PC-9 (cell line): ENCODE measurements around the gene SMR3A. TPM values are rescaled to one million over a fixed set of nuclear protein-coding genes. Genes with fewer than 3 reads are reported as not detected.

Experiments used
- Bru-seq: library from RNA; stranded (reverse); fragments of 400-500 nt; gene quantifications from one replicate; lab custom pipeline; 2021; lab: Mats Ljungman, UMichigan
- BruChase-seq, 2 experiments: library from RNA; stranded (reverse); fragments of 400-500 nt; gene quantifications; one replicate each; lab custom pipeline; 2021; lab: Mats Ljungman, UMichigan
- BruUV-seq: library from RNA; stranded (reverse); fragments of 400-500 nt; replicated peaks from 2 replicates; lab custom pipeline; 2021; lab: Mats Ljungman, UMichigan
- CTCF ChIA-PET: fragments of 300-600 bp; sonication (Branson Sonifier 250); formaldehyde crosslinking; loops from one replicate; lab custom pipeline; 2022; ENCODE audit warnings: antibody characterized with exemption; lab: Charles Lee
- POLR2A ChIA-PET: fragments of 300-600 bp; sonication (Branson Sonifier 250); formaldehyde crosslinking; loops from one replicate; lab custom pipeline; 2022; ENCODE audit warnings: antibody characterized with exemption; ENCODE audit not compliant: unreplicated experiment; lab: Charles Lee
- DNase-seq, 2 experiments: peaks; one replicate each; pipeline versions ENCODE4 v3.0.0 to v3.0.0-alpha.2; 2015 to 2022; ENCODE audit warnings: mixed read lengths in 1 of 2
- H2AFZ ChIP-seq: fragments of 200-600 bp; sonication (generic); 2 replicates; pipeline ENCODE4 v1.8.1; 2017; ENCODE audit warnings: antibody characterized with exemption
- H3F3A ChIP-seq: fragments of 200-600 bp; sonication (generic); 2 replicates; pipeline ENCODE4 v1.8.1; 2017; ENCODE audit warnings: antibody characterized with exemption, mild to moderate bottlenecking, low read depth; ENCODE audit not compliant: insufficient read depth
- H3K27ac ChIP-seq: fragments of 200-600 bp; sonication (generic); 2 replicates; pipeline ENCODE4 v1.6.1; 2016; ENCODE audit warnings: mixed run types
- H3K27me3 ChIP-seq: fragments of 200-600 bp; sonication (generic); 2 replicates; pipeline ENCODE4 v1.6.1; 2016; ENCODE audit warnings: low read depth, mixed run types; ENCODE audit not compliant: insufficient read depth
- H3K36me3 ChIP-seq: fragments of 200-600 bp; sonication (generic); 2 replicates; pipeline ENCODE4 v1.6.1; 2016; ENCODE audit warnings: low read depth, mixed run types
- H3K4me1 ChIP-seq: fragments of 200-600 bp; sonication (generic); replicated peaks from 2 replicates; pipeline ENCODE4 v1.6.1; 2016; ENCODE audit warnings: mixed run types; ENCODE audit not compliant: insufficient read depth
- H3K4me2 ChIP-seq: fragments of 200-600 bp; sonication (generic); 2 replicates; pipeline ENCODE4 v1.6.1; 2017; ENCODE audit warnings: mixed run types
- H3K4me3 ChIP-seq: fragments of 200-600 bp; sonication (generic); 2 replicates; pipeline ENCODE4 v1.6.1; 2016; ENCODE audit warnings: mixed run types
- H3K79me2 ChIP-seq: fragments of 200-600 bp; sonication (generic); 2 replicates; pipeline ENCODE4 v1.6.1; 2017; ENCODE audit warnings: low read depth, mixed run types
- H3K9me2 ChIP-seq: fragments of 200-600 bp; sonication (generic); 2 replicates; pipeline ENCODE4 v1.8.1; 2017; ENCODE audit warnings: mild to moderate bottlenecking; ENCODE audit not compliant: insufficient read depth
- H3K9me3 ChIP-seq: fragments of 200-600 bp; sonication (generic); 2 replicates; pipeline ENCODE4 v1.8.1; 2016; ENCODE audit warnings: low read depth; ENCODE audit not compliant: insufficient read depth
- H4K20me1 ChIP-seq: fragments of 200-600 bp; sonication (generic); 2 replicates; pipeline ENCODE4 v1.8.1; 2017; ENCODE audit not compliant: insufficient read depth
- EZH2 ChIP-seq: fragments of 200-600 bp; sonication (generic); IDR thresholded peaks from 2 replicates; pipeline ENCODE4 v1.8.0; 2017; ENCODE audit warnings: antibody characterized with exemption, low read depth
- intact Hi-C: fragments of 100-400 bp; cut with micrococcal nuclease; formaldehyde crosslinking; loops from one replicate; pipeline ENCODE4 v1.10.0; 2022; ENCODE audit not compliant: unreplicated experiment
- long read RNA-seq: library from polyadenylated mRNA; stranded (forward); transcript quantifications from one replicate; pipeline ENCODE4 v2.0.0, GENCODE V29; 2022
- total RNA-seq: library from RNA; stranded (reverse); gene quantifications from 2 replicates; pipeline ENCODE4 v1.2.3, GENCODE V29; 2021
- TF ChIP-seq, protein P1 (sequence below): fragments of 200-600 bp; sonication (generic); conservative IDR thresholded peaks from 2 replicates; pipeline ENCODE4 v1.6.1; 2017; ENCODE audit warnings: mixed run types, antibody characterized with exemption, mild to moderate bottlenecking, moderate library complexity

The SMR3A gene
- total RNA-seq (not detected in 2 replicates), Bru-seq, nascent RNA (not detected), BruChase-seq, experiment 1, labeled RNA remaining after a 2-hour chase (not detected), BruChase-seq, experiment 2, labeled RNA remaining after a 6-hour chase (not detected)
- long read RNA-seq: 0 reads

DNA sequence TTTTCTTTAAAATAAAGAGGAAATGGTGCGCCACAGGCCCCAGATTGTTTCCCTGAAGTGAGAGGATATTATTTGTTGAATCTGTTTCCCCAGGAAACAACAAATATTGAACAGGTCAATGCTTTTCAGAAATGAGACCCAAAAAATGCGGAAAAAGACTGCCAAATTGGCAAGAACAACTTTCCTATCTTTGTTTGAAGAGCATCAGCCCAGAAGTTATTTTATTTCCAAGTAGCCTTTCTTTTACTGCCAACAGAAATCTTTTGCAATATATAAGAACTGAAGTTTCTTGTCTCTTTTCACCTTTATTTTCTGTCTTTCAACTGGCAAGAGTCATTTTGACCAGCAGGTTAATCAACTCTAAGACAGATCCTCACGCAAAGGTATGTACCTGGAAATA lies at the start of gene SMR3A:
SMR3A (plus strand) TSS at position 301 of the 400 bp plus-strand sequence. CDS start 1,356 bp downstream, outside the sequence.
- no peaks in the 10 kb centered on the region for H3F3A ChIP-seq
- no peak for TF ChIP-seq EZH2
- TF ChIP-seq, protein P1, sequence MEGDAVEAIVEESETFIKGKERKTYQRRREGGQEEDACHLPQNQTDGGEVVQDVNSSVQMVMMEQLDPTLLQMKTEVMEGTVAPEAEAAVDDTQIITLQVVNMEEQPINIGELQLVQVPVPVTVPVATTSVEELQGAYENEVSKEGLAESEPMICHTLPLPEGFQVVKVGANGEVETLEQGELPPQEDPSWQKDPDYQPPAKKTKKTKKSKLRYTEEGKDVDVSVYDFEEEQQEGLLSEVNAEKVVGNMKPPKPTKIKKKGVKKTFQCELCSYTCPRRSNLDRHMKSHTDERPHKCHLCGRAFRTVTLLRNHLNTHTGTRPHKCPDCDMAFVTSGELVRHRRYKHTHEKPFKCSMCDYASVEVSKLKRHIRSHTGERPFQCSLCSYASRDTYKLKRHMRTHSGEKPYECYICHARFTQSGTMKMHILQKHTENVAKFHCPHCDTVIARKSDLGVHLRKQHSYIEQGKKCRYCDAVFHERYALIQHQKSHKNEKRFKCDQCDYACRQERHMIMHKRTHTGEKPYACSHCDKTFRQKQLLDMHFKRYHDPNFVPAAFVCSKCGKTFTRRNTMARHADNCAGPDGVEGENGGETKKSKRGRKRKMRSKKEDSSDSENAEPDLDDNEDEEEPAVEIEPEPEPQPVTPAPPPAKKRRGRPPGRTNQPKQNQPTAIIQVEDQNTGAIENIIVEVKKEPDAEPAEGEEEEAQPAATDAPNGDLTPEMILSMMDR: no peak
- POLR2A ChIA-PET: no interaction called here
- no peaks in the 10 kb centered on the region for H3K36me3 ChIP-seq
- no peaks in the 10 kb centered on the region for H3K4me1 ChIP-seq
- intact Hi-C loops: no loop called here
- H2AFZ ChIP-seq: no peak within 1 kb of the TSS
- no peak within 1 kb of the TSS for H3K4me3 ChIP-seq
- no peak for DNase-seq
- H3K9me3 ChIP-seq: no peaks in the 10 kb centered on the region
- H3K79me2 ChIP-seq: no peaks in the 10 kb centered on the region
- H4K20me1 ChIP-seq: no peaks in the 10 kb centered on the region
- BruUV-seq: no TSS peak
- CTCF ChIA-PET: no interaction called here
- H3K4me2 ChIP-seq: no peak within 1 kb of the TSS
- no peak within 1 kb of the TSS for H3K27ac ChIP-seq
- H3K9me2 ChIP-seq: no peaks in the 10 kb centered on the region
- no peaks in the 10 kb centered on the region for H3K27me3 ChIP-seq

DNA sequence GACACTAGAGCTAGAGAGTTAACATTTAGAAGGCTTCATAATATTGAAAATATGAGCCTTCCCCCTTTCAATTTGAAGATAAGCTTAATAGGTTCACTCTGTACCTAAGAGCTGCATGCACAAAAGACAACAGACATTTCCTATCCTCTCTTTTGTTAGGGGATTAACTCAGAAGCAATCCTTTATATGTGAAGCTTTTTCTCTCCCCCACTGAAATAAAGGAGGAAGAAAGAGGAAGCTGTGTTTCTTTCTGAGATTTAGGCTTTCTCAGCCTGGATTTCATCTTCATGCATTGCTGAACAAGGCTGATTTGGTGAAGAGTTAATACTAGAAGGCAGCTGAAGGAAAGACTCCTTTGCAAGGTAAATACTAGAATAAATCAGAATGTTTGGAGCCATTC lies 46.8 kb upstream of the SMR3A start:
- ChIA-PET POLR2A (interaction anchor here (0.6 kb wide), 1 partner anchor 817 kb away, joined by 5 read pairs; no protein-coding TSS in a partner anchor), CTCF (no interaction called here)
- no peaks in the 10 kb centered on the region for H3K79me2 ChIP-seq
- H3K27ac ChIP-seq: no peak overlapping the region
- no peaks in the 10 kb centered on the region for H4K20me1 ChIP-seq
- BruUV-seq: no TSS peak
- TF ChIP-seq, protein P1: no peak
- TF ChIP-seq EZH2: no peak
- H2AFZ ChIP-seq: no peak overlapping the region
- no peak for DNase-seq
- no peaks in the 10 kb centered on the region for H3K9me2 ChIP-seq
- H3K9me3 ChIP-seq: no peaks in the 10 kb centered on the region
- no peaks in the 10 kb centered on the region for H3K4me1 ChIP-seq
- H3K36me3 ChIP-seq: no peaks in the 10 kb centered on the region
- intact Hi-C loops: no loop called here
- H3K4me2 ChIP-seq: no peak overlapping the region
- H3K4me3 ChIP-seq: no peak overlapping the region
- H3K27me3 ChIP-seq: no peaks in the 10 kb centered on the region
- no peaks in the 10 kb centered on the region for H3F3A ChIP-seq

DNA sequence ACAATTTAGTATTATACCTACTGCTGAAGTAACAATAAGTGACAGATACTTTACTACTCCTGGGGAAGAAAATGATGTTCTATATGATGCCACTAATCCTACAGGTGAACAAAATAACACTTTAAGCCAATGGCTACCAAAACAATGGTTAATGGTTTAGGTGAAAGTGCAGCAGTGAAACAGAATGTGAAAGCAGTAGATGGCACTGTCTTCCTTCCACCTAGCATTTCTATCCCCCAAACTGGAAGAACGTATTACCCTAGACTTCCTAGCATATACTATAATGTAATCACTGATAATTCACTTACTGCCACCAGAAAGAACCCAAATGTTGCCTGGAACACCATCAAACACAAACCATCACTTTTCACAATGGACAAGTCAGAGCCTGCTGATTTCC lies 44.6 kb upstream of the SMR3A start:
- Histone ChIP-seq H3K9me3 (no peaks in the 10 kb centered on the region), H2AFZ (no peak overlapping the region), H3K4me1 (no peaks in the 10 kb centered on the region), H4K20me1 (no peaks in the 10 kb centered on the region), H3K79me2 (no peaks in the 10 kb centered on the region), H3K27me3 (no peaks in the 10 kb centered on the region), H3K4me2 (no peak overlapping the region), H3K4me3 (no peak overlapping the region), H3F3A (no peaks in the 10 kb centered on the region), H3K27ac (no peak overlapping the region), H3K36me3 (no peaks in the 10 kb centered on the region), H3K9me2 (no peaks in the 10 kb centered on the region)
- CTCF ChIA-PET: no interaction called here
- BruUV-seq: no TSS peak
- TF ChIP-seq, protein P1: no peak
- no peak for TF ChIP-seq EZH2
- intact Hi-C loops: no loop called here
- POLR2A ChIA-PET: no interaction called here
- DNase-seq: no peak
